Measurements from ENCODE around the gene LLCFC1.

The LLCFC1 gene

GRCh38 chr7:142939226-142939910 lies at the start of gene LLCFC1:
TSS of gene LLCFC1 (plus strand) at chr7:142939484. CDS start at chr7:142939622, 138 bp downstream.
- no peak for DNase-seq (ENCODE audit: low read depth in 1 of 2, low spot score in 1 of 2)

- no peak for DNase-seq (ENCODE audit: low read depth in 1 of 2, low spot score in 1 of 2)
Observed at GRCh38 chr7:142889816-142890215, 49.5 kb upstream of the LLCFC1 start.

GRCh38 chr7:142890874-142891485 lies 48.3 kb upstream of the LLCFC1 start:
- no peak for DNase-seq (ENCODE audit: low read depth in 1 of 2, low spot score in 1 of 2)

- DNase-seq (ENCODE audit: low read depth in 1 of 2, low spot score in 1 of 2): no peak
Observed at GRCh38 chr7:142891490-142892082, 47.7 kb upstream of the LLCFC1 start.

- DNase-seq (ENCODE audit: low read depth in 1 of 2, low spot score in 1 of 2): no peak
Observed at GRCh38 chr7:142892951-142893350, 46.3 kb upstream of the LLCFC1 start.

- no peak for DNase-seq (ENCODE audit: low read depth in 1 of 2, low spot score in 1 of 2)
Observed at GRCh38 chr7:142894112-142894984, 44.9 kb upstream of the LLCFC1 start.

GRCh38 chr7:142894985-142895593 lies 44.2 kb upstream of the LLCFC1 start:
- no peak for DNase-seq (ENCODE audit: low read depth in 1 of 2, low spot score in 1 of 2)

- no peak for DNase-seq (ENCODE audit: low read depth in 1 of 2, low spot score in 1 of 2)
Observed at GRCh38 chr7:142896151-142896550, 43.1 kb upstream of the LLCFC1 start.

GRCh38 chr7:142896741-142897379 lies 42.4 kb upstream of the LLCFC1 start:
- no peak for DNase-seq (ENCODE audit: low read depth in 1 of 2, low spot score in 1 of 2)

- DNase-seq (ENCODE audit: low read depth in 1 of 2, low spot score in 1 of 2): no peak
Observed at GRCh38 chr7:142897691-142898090, 41.6 kb upstream of the LLCFC1 start.

- DNase-seq (ENCODE audit: low read depth in 1 of 2, low spot score in 1 of 2): no peak
Observed at GRCh38 chr7:142898377-142899170, 40.7 kb upstream of the LLCFC1 start.

GRCh38 chr7:142899661-142900060 lies 39.6 kb upstream of the LLCFC1 start:
- no peak for DNase-seq (ENCODE audit: low read depth in 1 of 2, low spot score in 1 of 2)

GRCh38 chr7:142901426-142902259 lies 37.6 kb upstream of the LLCFC1 start:
- no peak for DNase-seq (ENCODE audit: low read depth in 1 of 2, low spot score in 1 of 2)

- no peak for DNase-seq (ENCODE audit: low read depth in 1 of 2, low spot score in 1 of 2)
Observed at GRCh38 chr7:142904128-142904527, 35.2 kb upstream of the LLCFC1 start.

- no peak for DNase-seq (ENCODE audit: low read depth in 1 of 2, low spot score in 1 of 2)
Observed at GRCh38 chr7:142905759-142906158, 33.5 kb upstream of the LLCFC1 start.

- no peak for DNase-seq (ENCODE audit: low read depth in 1 of 2, low spot score in 1 of 2)
Observed at GRCh38 chr7:142906643-142907042, 32.6 kb upstream of the LLCFC1 start.

GRCh38 chr7:142908290-142908689 lies 31.0 kb upstream of the LLCFC1 start:
- DNase-seq (ENCODE audit: low read depth in 1 of 2, low spot score in 1 of 2): no peak

GRCh38 chr7:142908921-142909890 lies 30.1 kb upstream of the LLCFC1 start:
- DNase-seq (ENCODE audit: low read depth in 1 of 2, low spot score in 1 of 2): no peak
